ENCODE results near the gene ACVR1. TPM values are rescaled to one million over a fixed set of nuclear protein-coding genes. Genes with fewer than 3 reads are reported as not detected.
A peak's percentile ranks its signal among the peaks of the same experiment; 100 is the strongest.

The ACVR1 gene
- total and polyA plus RNA-seq, 8 donors = 27.3 to 37.7 (median 31.8) TPM

GRCh38 chr2:157804355-157804754, 71.8 kb downstream of the ACVR1 start:
- intact Hi-C loops (cut with DNase I) = no loop called here
- no peak for DNase-seq
- H3K4me1 ChIP-seq = no peaks in the 10 kb centered on the region
- no peak overlapping the region for H3K4me3 ChIP-seq
- no peaks in the 10 kb centered on the region for H3K9me3 ChIP-seq
- ATAC-seq = no peak
- no peak for TF ChIP-seq CTCF (IDR thresholded peaks at IDR 0.05)
- no peak overlapping the region for H3K27ac ChIP-seq
- no peaks in the 10 kb centered on the region for H3K27me3 ChIP-seq
- no peaks in the 10 kb centered on the region for H3K36me3 ChIP-seq

GRCh38 chr2:157803952-157804351, 72.2 kb downstream of the ACVR1 start:
- Histone ChIP-seq H3K27ac (no peak overlapping the region), H3K27me3 (no peaks in the 10 kb centered on the region), H3K9me3 (no peaks in the 10 kb centered on the region), H3K4me1 (no peaks in the 10 kb centered on the region), H3K36me3 (peaks cover 0 to 2% of the 10 kb centered on the region in 2 donors), H3K4me3 (no peak overlapping the region)
- ATAC-seq (no peak), DNase-seq (no peak)
- TF ChIP-seq CTCF (IDR thresholded peaks at IDR 0.05) = no peak
- intact Hi-C loops (cut with DNase I) = no loop called here

DNA sequence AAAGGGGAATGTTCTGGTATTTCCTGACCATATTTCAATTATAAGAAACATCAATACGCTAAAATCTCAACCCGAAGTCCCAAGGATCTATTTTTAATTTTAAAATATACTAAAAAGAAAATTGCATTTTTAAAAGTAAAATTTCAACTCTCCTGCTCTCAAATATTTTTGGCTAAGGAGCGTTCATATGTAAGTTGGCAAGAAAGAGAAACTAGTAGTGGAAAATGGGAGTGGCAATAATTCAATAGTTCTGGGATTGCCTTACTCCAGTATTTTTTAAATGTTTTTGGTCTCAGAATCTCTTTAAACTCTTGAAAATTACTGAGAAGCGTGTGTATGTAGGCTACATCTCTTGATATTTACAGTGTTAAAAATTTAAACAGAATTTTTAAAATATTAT, 72.7 kb downstream of the ACVR1 start:
- Histone ChIP-seq H3K4me1 (no peaks in the 10 kb centered on the region), H3K4me3 (no peak overlapping the region), H3K36me3 (peaks cover 0 to 6% of the 10 kb centered on the region in 2 donors), H3K27me3 (no peaks in the 10 kb centered on the region), H3K27ac (no peak overlapping the region), H3K9me3 (no peaks in the 10 kb centered on the region)
- DNase-seq = no peak
- intact Hi-C loops (cut with DNase I) = no loop called here
- TF ChIP-seq CTCF (IDR thresholded peaks at IDR 0.05) = no peak
- no peak for ATAC-seq

DNA sequence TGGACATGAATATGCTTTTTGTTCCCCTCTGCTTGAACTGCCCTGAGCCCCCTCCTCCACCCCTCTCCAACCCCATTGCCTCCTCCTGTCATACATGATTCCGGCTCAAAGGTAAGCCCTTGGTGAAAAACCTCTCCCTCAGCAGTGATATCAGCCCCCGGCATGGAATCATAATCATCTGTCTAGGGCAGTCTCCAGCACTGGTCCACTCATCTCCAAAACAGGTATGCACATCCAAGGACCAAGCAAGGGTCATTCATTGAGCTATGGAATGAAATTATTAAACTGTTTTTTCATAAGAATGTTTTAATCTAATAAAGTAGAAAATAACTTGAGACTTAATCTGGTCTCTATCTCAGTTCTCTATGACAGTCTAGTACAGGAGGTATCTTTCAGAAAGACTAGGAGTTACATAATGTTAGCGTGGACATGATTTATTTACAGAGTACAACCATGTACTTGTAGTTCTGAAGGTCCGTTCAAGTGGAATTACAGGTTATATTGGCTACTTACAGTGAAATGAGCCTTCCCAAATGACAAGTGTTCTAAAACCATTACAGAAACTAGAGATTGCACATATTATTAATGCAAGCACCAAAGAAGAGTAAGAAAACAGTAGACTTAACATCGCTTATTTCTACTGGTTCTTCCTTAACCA, 75.2 kb downstream of the ACVR1 start:
- ATAC-seq (peak; percentile 79), DNase-seq (no peak)
- peaks cover 0 to 12% of the 10 kb centered on the region in 2 donors for H3K36me3 ChIP-seq
- no peak for TF ChIP-seq CTCF (IDR thresholded peaks at IDR 0.05)
- H3K27me3 ChIP-seq = no peaks in the 10 kb centered on the region
- no peak overlapping the region for H3K27ac ChIP-seq
- intact Hi-C loops (cut with DNase I) = no loop called here
- no peak overlapping the region for H3K4me3 ChIP-seq
- no peaks in the 10 kb centered on the region for H3K4me1 ChIP-seq
- H3K9me3 ChIP-seq = no peaks in the 10 kb centered on the region

DNA sequence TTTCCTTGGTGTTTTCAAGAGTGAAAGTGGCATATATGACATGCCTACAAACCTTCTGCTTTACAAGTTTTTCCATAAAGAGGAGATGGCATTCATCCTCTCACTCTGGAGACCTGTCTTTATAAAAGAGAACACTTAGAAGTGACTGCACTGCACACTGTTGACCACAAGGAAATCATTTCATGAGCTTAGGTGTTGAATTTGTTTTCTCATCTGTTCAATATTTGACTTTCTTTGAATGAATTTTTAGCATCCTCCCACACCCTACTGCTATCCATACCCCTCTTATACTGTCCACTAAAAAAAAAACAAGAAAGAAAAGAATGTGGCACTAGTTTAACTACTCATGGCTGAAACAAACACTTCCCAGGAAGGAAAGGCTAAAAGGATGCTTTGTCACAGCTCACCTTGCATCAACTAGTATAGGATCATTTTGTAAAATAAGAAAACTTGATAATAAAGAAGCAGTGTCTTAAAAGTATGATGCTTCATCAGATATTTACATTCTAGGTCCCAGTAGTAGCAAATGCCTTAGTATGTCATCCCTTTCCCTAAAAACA, 83.0 kb downstream of the ACVR1 start:
- Histone ChIP-seq H3K27me3 (no peaks in the 10 kb centered on the region), H3K4me3 (no peak overlapping the region), H3K9me3 (no peaks in the 10 kb centered on the region), H3K36me3 (peaks cover 0 to 5% of the 10 kb centered on the region in 2 donors), H3K4me1 (peaks cover 0 to 14% of the 10 kb centered on the region in 2 donors), H3K27ac (no peak overlapping the region)
- ATAC-seq = peak; percentile 20
- DNase-seq = no peak
- TF ChIP-seq CTCF (IDR thresholded peaks at IDR 0.05) = peak in 1 of 2 donors; percentile 10
- intact Hi-C loops (cut with DNase I) = no loop called here
